ENCODE measurements around the gene AMFR.

GRCh38 chr16:56399047-56399446 is 26.3 kb downstream of the AMFR start:
- no peak for TF ChIP-seq HINFP (CRISPR knock-in tag; IDR thresholded peaks at IDR 0.05; ENCODE audit: low read depth)
- TF ChIP-seq KDM1A (CRISPR knock-in tag; IDR thresholded peaks at IDR 0.05), result no peak
- no peak for TF ChIP-seq AFF4 (CRISPR knock-in tag; IDR thresholded peaks at IDR 0.05)
- no peak for TF ChIP-seq PREB (CRISPR knock-in tag; IDR thresholded peaks at IDR 0.05)
- no peak for TF ChIP-seq RAD21 (CRISPR knock-in tag; IDR thresholded peaks at IDR 0.05)
- TF ChIP-seq FIP1L1 (IDR thresholded peaks at IDR 0.05; ENCODE audit: borderline replicate concordance, insufficient read depth, low read depth, low read length), result no peak
- TF ChIP-seq ZNF768 (CRISPR knock-in tag; IDR thresholded peaks at IDR 0.05), result no peak
- TF ChIP-seq KAT7 (CRISPR knock-in tag; IDR thresholded peaks at IDR 0.05; ENCODE audit: borderline replicate concordance), result no peak
